A673 (cell line): ENCODE data around the gene CYFIP2. TPM values are rescaled to one million over a fixed set of nuclear protein-coding genes. Genes with fewer than 3 reads are reported as not detected.

Experiments used
- BruUV-seq: library from RNA; stranded (reverse); fragments of 400-500 nt; replicated peaks from 2 replicates; lab custom pipeline; 2021; lab: Mats Ljungman, UMichigan
- CTCF ChIA-PET: fragments of 300-600 bp; sonication (Branson Sonifier 250); formaldehyde crosslinking; loops from one replicate; lab custom pipeline; 2022; ENCODE audit warnings: antibody characterized with exemption; lab: Charles Lee
- POLR2A ChIA-PET: fragments of 300-600 bp; sonication (Branson Sonifier 250); formaldehyde crosslinking; loops from one replicate; lab custom pipeline; 2022; ENCODE audit warnings: antibody characterized with exemption; ENCODE audit not compliant: low non-redundant PET; lab: Charles Lee
- DNase-seq: peaks from one replicate; pipeline ENCODE4 v3.0.0-alpha.2; 2015; ENCODE audit warnings: low spot score
- H3K27ac ChIP-seq: fragments of 200-600 bp; sonication (generic); 2 replicates; pipeline ENCODE4 v1.5.1; 2016; ENCODE audit warnings: mixed run types, low read depth, mild to moderate bottlenecking, mixed read lengths, antibody characterized with exemption, low read length; ENCODE audit not compliant: poor library complexity, severe bottlenecking
- H3K27me3 ChIP-seq: fragments of 200-600 bp; sonication (generic); replicated peaks from 2 replicates; pipeline ENCODE4 v1.6.1; 2017; ENCODE audit warnings: mixed run types, low read depth, mild to moderate bottlenecking, mixed read lengths, antibody characterized with exemption, low read length; ENCODE audit not compliant: insufficient read depth, poor library complexity
- H3K36me3 ChIP-seq: fragments of 200-600 bp; sonication (generic); 2 replicates; pipeline ENCODE4 v1.6.1; 2016; ENCODE audit warnings: mixed run types, mild to moderate bottlenecking, mixed read lengths, antibody characterized with exemption, low read length; ENCODE audit not compliant: insufficient read depth, poor library complexity, severe bottlenecking
- H3K4me1 ChIP-seq: fragments of 200-600 bp; sonication (generic); 2 replicates; pipeline ENCODE4 v1.6.1; 2017; ENCODE audit warnings: mixed run types, mild to moderate bottlenecking, mixed read lengths, antibody characterized with exemption, low read length; ENCODE audit not compliant: insufficient read depth, poor library complexity, severe bottlenecking
- H3K4me3 ChIP-seq: fragments of 200-600 bp; sonication (generic); 2 replicates; pipeline ENCODE4 v1.5.1; 2016; ENCODE audit warnings: low read depth, mixed run types, mild to moderate bottlenecking, mixed read lengths, low read length; ENCODE audit not compliant: poor library complexity, severe bottlenecking
- H3K9me3 ChIP-seq: fragments of 200-600 bp; sonication (generic); 2 replicates; pipeline ENCODE4 v1.6.1; 2016; ENCODE audit warnings: mixed run types, low read depth, mild to moderate bottlenecking, mixed read lengths, antibody characterized with exemption, low read length; ENCODE audit not compliant: poor library complexity, severe bottlenecking
- EZH2 ChIP-seq: fragments of 200-600 bp; sonication (generic); IDR thresholded peaks from 2 replicates; pipeline ENCODE4 v1.6.1; 2017; ENCODE audit warnings: borderline replicate concordance, low read depth, mild to moderate bottlenecking, mixed read lengths, antibody characterized with exemption, low read length; ENCODE audit not compliant: poor library complexity, severe bottlenecking
- intact Hi-C: fragments of 100-400 bp; cut with micrococcal nuclease; formaldehyde crosslinking; loops from one replicate; pipeline ENCODE4 v1.10.0; 2022; ENCODE audit not compliant: unreplicated experiment
- total RNA-seq: library from RNA; stranded (reverse); gene quantifications from 2 replicates; pipeline ENCODE4 v1.2.3, GENCODE V29; 2021
- TF ChIP-seq, protein P1 (sequence below): fragments of 300-800, 200-600 bp; sonication (generic); conservative IDR thresholded peaks from 2 replicates; pipeline ENCODE4 v1.5.1; 2017; ENCODE audit warnings: low read depth, mild to moderate bottlenecking, antibody characterized with exemption, low read length, moderate library complexity, mixed read lengths

Gene CYFIP2
- total RNA-seq, 1 experiment from 2014 or later: 17.2 TPM

DNA sequence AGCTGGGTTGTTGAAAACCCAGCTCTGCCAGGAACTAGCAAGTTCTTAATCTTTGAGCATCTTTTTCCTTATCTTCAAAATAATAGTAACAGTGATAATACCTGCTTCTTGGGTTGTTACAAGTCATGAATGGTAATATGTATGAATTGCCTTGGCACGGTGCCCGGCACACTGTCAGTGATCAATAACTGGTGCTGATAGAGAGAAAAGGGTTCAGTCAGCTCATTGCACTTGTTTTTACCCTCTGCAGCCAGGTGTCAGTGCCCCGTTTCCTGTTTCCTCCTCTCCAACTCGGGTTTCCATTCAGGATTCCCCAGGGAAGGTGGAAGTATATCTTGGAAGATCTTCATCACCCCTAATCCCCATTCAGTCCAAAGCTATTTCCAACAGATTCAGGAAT lies 178.3 kb downstream of the CYFIP2 start:
- TF ChIP-seq EZH2: no peak
- TF ChIP-seq, protein P1, sequence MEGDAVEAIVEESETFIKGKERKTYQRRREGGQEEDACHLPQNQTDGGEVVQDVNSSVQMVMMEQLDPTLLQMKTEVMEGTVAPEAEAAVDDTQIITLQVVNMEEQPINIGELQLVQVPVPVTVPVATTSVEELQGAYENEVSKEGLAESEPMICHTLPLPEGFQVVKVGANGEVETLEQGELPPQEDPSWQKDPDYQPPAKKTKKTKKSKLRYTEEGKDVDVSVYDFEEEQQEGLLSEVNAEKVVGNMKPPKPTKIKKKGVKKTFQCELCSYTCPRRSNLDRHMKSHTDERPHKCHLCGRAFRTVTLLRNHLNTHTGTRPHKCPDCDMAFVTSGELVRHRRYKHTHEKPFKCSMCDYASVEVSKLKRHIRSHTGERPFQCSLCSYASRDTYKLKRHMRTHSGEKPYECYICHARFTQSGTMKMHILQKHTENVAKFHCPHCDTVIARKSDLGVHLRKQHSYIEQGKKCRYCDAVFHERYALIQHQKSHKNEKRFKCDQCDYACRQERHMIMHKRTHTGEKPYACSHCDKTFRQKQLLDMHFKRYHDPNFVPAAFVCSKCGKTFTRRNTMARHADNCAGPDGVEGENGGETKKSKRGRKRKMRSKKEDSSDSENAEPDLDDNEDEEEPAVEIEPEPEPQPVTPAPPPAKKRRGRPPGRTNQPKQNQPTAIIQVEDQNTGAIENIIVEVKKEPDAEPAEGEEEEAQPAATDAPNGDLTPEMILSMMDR: no peak
- H3K4me3 ChIP-seq: no peak overlapping the region
- CTCF ChIA-PET: no interaction called here
- no peaks in the 10 kb centered on the region for H3K4me1 ChIP-seq
- H3K27me3 ChIP-seq: no peaks in the 10 kb centered on the region
- DNase-seq: no peak
- POLR2A ChIA-PET: no interaction called here
- H3K36me3 ChIP-seq: no peaks in the 10 kb centered on the region
- no peak overlapping the region for H3K27ac ChIP-seq
- intact Hi-C loops: no loop called here
- BruUV-seq: no TSS peak
- no peaks in the 10 kb centered on the region for H3K9me3 ChIP-seq

Other genes with a start within 250 kb of the CYFIP2 start
- not detected in 2 replicates for gene HAVCR1, start 207.0 kb upstream of the CYFIP2 start, total RNA-seq
- gene HAVCR2, start 157.1 kb upstream of the CYFIP2 start, total RNA-seq: 0.13 and 0.19 TPM in 2 replicates
- 8.7 and 9.4 TPM in 2 replicates for gene MED7, start 123.3 kb upstream of the CYFIP2 start, total RNA-seq
- gene GARIN3, start 99.9 kb upstream of the CYFIP2 start, total RNA-seq: not detected in 2 replicates
- not detected in 2 replicates for gene ITK, start 85.3 kb upstream of the CYFIP2 start, total RNA-seq
- gene NIPAL4, start 194.1 kb downstream of the CYFIP2 start, total RNA-seq: not detected in 2 replicates